OCI-LY7 (cell line): ENCODE data around the gene MRPS10. TPM values are rescaled to one million over a fixed set of nuclear protein-coding genes. Genes with fewer than 3 reads are reported as not detected.
"Not testable (repeated sequence)": the region's sequence is repeated elsewhere in the genome, so short reads cannot be mapped to it uniquely, and the experiment has no call there.

Experiments
- BruUV-seq: library from RNA; stranded (reverse); fragments of 400-500 nt; replicated peaks from 2 replicates; lab custom pipeline; 2021; lab: Mats Ljungman, UMichigan
- CTCF ChIA-PET: fragments of 300-600 bp; sonication (Branson Sonifier 250); formaldehyde crosslinking; loops from one replicate; lab custom pipeline; 2022; ENCODE audit warnings: antibody characterized with exemption; ENCODE audit not compliant: unreplicated experiment; lab: Charles Lee
- POLR2A ChIA-PET: fragments of 300-600 bp; sonication (Branson Sonifier 250); formaldehyde crosslinking; loops from one replicate; lab custom pipeline; 2022; ENCODE audit warnings: antibody characterized with exemption; lab: Charles Lee
- DNase-seq: peaks from one replicate; pipeline ENCODE4 v3.0.0-alpha.2; 2015; ENCODE audit warnings: low spot score
- H2AFZ ChIP-seq: fragments of 200-600 bp; sonication (generic), shearing (Covaris generic); 2 replicates; pipeline ENCODE4 v1.6.1; 2014; ENCODE audit warnings: mild to moderate bottlenecking, antibody characterized with exemption, low read length, moderate library complexity
- H3K27ac ChIP-seq: fragments of 200-600 bp; sonication (generic); 2 replicates; pipeline ENCODE4 v1.5.1; 2014; ENCODE audit warnings: mixed run types, low read depth, mild to moderate bottlenecking, moderate library complexity, low read length, inconsistent platforms; ENCODE audit not compliant: poor library complexity, severe bottlenecking
- H3K36me3 ChIP-seq: fragments of 200-600 bp; sonication (generic); 2 replicates; pipeline ENCODE4 v1.6.1; 2014; ENCODE audit warnings: mild to moderate bottlenecking, antibody characterized with exemption, low read length, moderate library complexity, mixed read lengths; ENCODE audit not compliant: insufficient read depth
- H3K4me1 ChIP-seq: fragments of 200-600 bp; sonication (generic); 2 replicates; pipeline ENCODE4 v1.5.1; 2014; ENCODE audit warnings: mild to moderate bottlenecking, low read length; ENCODE audit not compliant: insufficient read depth, poor library complexity, severe bottlenecking
- H3K4me2 ChIP-seq: fragments of 200-600 bp; sonication (generic); 2 replicates; pipeline ENCODE4 v1.6.1; 2014; ENCODE audit warnings: mild to moderate bottlenecking, low read length
- H3K4me3 ChIP-seq: fragments of 200-600 bp; sonication (generic); 2 replicates; pipeline ENCODE4 v1.5.1; 2014; ENCODE audit warnings: mild to moderate bottlenecking, low read depth, low read length; ENCODE audit not compliant: poor library complexity, severe bottlenecking
- H3K79me2 ChIP-seq: fragments of 200-600 bp; sonication (generic); 2 replicates; pipeline ENCODE4 v1.6.1; 2016; ENCODE audit warnings: low read depth, mild to moderate bottlenecking, low read length, moderate library complexity, mixed read lengths; ENCODE audit not compliant: insufficient read depth
- H3K9me2 ChIP-seq: fragments of 200-600 bp; sonication (generic); 2 replicates; pipeline ENCODE4 v1.6.1; 2016; ENCODE audit warnings: mild to moderate bottlenecking, low read length, mixed read lengths; ENCODE audit not compliant: insufficient read depth
- H3K9me3 ChIP-seq: fragments of 200-600 bp; sonication (generic); 2 replicates; pipeline ENCODE4 v1.6.1; 2014; ENCODE audit warnings: mild to moderate bottlenecking, mixed run types, low read length, mixed read lengths
- H4K20me1 ChIP-seq: fragments of 200-600 bp; sonication (generic); 2 replicates; pipeline ENCODE4 v1.6.1; 2014; ENCODE audit warnings: mild to moderate bottlenecking, antibody characterized with exemption, low read length, moderate library complexity, mixed read lengths; ENCODE audit not compliant: insufficient read depth
- EZH2phosphoT487 ChIP-seq: fragments of 200-600 bp; sonication (generic); IDR thresholded peaks from 2 replicates; pipeline ENCODE4 v1.6.1; 2018; ENCODE audit warnings: low read depth, borderline replicate concordance, mild to moderate bottlenecking, mixed run types, antibody characterized with exemption, low read length, moderate library complexity, mixed read lengths
- intact Hi-C: fragments of 100-400 bp; cut with micrococcal nuclease; formaldehyde crosslinking; loops from one replicate; pipeline ENCODE4 v1.10.0; 2022; ENCODE audit not compliant: unreplicated experiment
- total RNA-seq, 2 experiments: library from RNA; depleted of rRNA in 1 of 2; stranded (reverse); fragments of >200 nt in 1 of 2; shearing (Covaris generic) in 1 of 2; gene quantifications; 2 replicates each; pipeline ENCODE4 v1.2.3, GENCODE V29; 2014 to 2022
- TF ChIP-seq, protein P1 (sequence below): fragments of 200-600 bp; sonication (generic); conservative IDR thresholded peaks from 2 replicates; pipeline ENCODE4 v1.5.1; 2014; ENCODE audit warnings: mild to moderate bottlenecking, antibody characterized with exemption, low read length, moderate library complexity, mixed read lengths

MRPS10 gene
- total RNA-seq, 2 experiments from 2014 or later: 25.8 to 45.0 TPM

DNA sequence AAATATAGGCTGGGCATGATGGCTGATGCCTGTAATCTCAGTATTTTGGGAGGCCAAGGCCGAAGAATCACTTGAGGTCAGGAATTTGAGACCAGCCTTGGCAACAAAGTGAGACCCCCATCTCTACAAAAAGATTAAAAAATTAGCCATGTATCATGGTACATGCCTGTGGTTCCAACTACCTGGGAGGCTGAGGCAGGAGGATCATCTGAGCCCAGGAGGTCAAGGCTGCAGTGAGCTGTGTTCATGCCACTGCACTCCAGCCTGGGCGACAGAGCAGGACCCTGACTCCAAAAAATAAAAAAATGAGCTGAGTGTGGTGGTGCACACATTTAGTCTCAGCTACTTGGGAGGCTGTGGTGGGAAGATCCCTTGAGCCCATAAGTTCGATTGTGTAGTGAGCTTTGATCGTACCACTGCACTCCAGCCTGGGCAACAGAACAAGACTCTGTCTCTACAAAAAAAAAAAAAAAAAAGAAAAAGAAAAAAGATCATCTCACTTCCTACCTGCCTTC lies 12.8 kb downstream of the MRPS10 start:
- H3K4me3 ChIP-seq: no peak overlapping the region
- intact Hi-C loops: no loop called here

DNA sequence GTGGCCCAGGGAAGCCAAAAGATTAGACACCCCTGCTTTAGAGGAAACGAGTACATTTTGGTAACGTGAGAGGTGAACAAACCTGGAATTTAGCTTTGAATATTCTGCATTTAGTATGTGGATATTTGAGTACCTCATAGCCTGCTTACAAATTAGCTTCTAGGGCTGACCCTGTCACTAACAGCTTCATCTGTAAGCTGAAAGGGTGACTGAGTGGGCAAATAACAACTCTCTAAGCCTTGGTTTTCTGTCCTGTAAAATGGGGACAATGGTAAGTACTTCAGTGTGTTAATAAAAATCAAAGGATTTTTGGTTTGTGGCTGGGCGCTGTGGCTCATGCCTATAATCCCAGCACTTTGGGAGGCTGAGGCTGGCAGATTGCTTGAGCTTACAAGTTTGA lies 14.5 kb downstream of the MRPS10 start:
- no peak overlapping the region for H3K4me2 ChIP-seq
- BruUV-seq: no TSS peak
- H3K36me3 ChIP-seq: peaks cover 44% of the 10 kb centered on the region
- DNase-seq: no peak
- CTCF ChIA-PET: no interaction called here
- no peaks in the 10 kb centered on the region for H3K9me2 ChIP-seq
- H2AFZ ChIP-seq: no peak overlapping the region
- H3K4me1 ChIP-seq: no peaks in the 10 kb centered on the region
- POLR2A ChIA-PET: interaction anchor here (0.5 to 1.5 kb wide), 3 partner anchors 16 to 406 kb away, joined by 3 to 4 read pairs (median 3); no protein-coding TSS in a partner anchor
- H4K20me1 ChIP-seq: no peaks in the 10 kb centered on the region
- intact Hi-C loops: no loop called here
- H3K79me2 ChIP-seq: no peaks in the 10 kb centered on the region
- TF ChIP-seq, protein P1, sequence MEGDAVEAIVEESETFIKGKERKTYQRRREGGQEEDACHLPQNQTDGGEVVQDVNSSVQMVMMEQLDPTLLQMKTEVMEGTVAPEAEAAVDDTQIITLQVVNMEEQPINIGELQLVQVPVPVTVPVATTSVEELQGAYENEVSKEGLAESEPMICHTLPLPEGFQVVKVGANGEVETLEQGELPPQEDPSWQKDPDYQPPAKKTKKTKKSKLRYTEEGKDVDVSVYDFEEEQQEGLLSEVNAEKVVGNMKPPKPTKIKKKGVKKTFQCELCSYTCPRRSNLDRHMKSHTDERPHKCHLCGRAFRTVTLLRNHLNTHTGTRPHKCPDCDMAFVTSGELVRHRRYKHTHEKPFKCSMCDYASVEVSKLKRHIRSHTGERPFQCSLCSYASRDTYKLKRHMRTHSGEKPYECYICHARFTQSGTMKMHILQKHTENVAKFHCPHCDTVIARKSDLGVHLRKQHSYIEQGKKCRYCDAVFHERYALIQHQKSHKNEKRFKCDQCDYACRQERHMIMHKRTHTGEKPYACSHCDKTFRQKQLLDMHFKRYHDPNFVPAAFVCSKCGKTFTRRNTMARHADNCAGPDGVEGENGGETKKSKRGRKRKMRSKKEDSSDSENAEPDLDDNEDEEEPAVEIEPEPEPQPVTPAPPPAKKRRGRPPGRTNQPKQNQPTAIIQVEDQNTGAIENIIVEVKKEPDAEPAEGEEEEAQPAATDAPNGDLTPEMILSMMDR: no peak
- TF ChIP-seq EZH2phosphoT487: no peak
- no peak overlapping the region for H3K4me3 ChIP-seq
- no peaks in the 10 kb centered on the region for H3K9me3 ChIP-seq
- no peak overlapping the region for H3K27ac ChIP-seq

More for the DNA sequence above, 12.8 kb downstream of the MRPS10 start:
- Histone ChIP-seq H4K20me1 (no peaks in the 10 kb centered on the region), H3K9me2 (no peaks in the 10 kb centered on the region), H3K27ac (no peak overlapping the region), H3K4me2 (no peak overlapping the region), H3K36me3 (peaks cover 60% of the 10 kb centered on the region), H2AFZ (no peak overlapping the region), H3K4me1 (no peaks in the 10 kb centered on the region), H3K79me2 (no peaks in the 10 kb centered on the region), H3K9me3 (no peaks in the 10 kb centered on the region)
- POLR2A ChIA-PET: interaction anchor here (1.3 kb wide), 1 partner anchor 12 kb away, joined by 3 read pairs; the partner anchor contains the start of gene MRPS10
- TF ChIP-seq EZH2phosphoT487: no peak
- TF ChIP-seq, protein P1: no peak
- DNase-seq: no peak
- CTCF ChIA-PET: no interaction called here
- no TSS peak for BruUV-seq

DNA sequence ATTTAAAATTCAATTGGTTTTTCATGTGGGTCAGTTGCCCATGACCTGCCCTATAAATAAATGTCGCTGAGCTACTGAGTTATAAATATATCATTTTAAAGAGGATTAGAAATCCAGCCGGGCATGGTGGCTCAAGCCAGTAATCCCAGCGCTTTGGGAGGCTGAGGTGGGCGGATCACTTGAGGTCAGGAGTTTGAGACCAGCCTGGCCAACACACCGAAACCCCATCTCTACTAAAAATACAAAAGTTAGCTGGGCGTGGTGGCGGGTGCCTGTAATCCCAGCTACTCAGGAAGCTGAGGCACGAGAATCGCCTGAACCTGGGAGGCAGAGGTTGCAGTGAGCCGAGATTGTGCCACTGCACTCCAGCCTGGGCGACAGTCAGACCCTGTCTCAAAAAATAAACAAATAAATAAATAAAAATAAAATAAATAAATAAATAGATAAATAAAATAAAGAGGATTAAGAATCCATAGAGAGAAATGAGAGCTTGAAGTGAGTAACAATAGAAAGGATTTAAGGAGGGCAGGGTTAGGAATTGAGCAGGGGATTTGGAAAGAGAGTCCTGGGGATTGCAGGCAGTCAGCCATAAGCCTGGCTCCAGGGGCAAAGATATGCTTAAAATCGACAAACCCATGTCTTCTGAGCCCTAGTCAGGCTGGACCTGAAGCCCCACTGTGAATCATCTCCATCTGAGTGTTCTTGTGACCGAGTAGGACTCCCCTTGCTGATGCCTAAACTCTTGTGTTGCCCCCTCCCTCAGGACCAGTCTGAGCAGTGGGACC lies 15.3 kb downstream of the MRPS10 start:
- CTCF ChIA-PET, H2AFZ ChIP-seq, H3K9me3 ChIP-seq, intact Hi-C loops, H3K79me2 ChIP-seq, BruUV-seq, H4K20me1 ChIP-seq, H3K4me3 ChIP-seq, H3K4me1 ChIP-seq, H3K27ac ChIP-seq, DNase-seq, H3K4me2 ChIP-seq, H3K9me2 ChIP-seq: not testable (repeated sequence)
- POLR2A ChIA-PET: interaction anchor here (0.5 to 1.5 kb wide), 4 partner anchors 30 to 405 kb away, joined by 3 to 5 read pairs (median 4); no protein-coding TSS in a partner anchor
- H3K36me3 ChIP-seq: peaks cover 35% of the 10 kb centered on the region
